Measurements from ENCODE around the gene ATP2B1. TPM values are rescaled to one million over a fixed set of nuclear protein-coding genes. Genes with fewer than 3 reads are reported as not detected.

ATP2B1 gene
- total RNA-seq, 2 donors from 2014 or later: 16.4 to 80.3 TPM

- Histone ChIP-seq H3K4me1 (replicated peaks) (no peaks in the 10 kb centered on the region), H3K9me3 (no peaks in the 10 kb centered on the region), H3K36me3 (no peaks in the 10 kb centered on the region), H3K27ac (no peak overlapping the region), H3K4me3 (no peak overlapping the region), H3K27me3 (replicated peaks; ENCODE audit: insufficient read depth) (no peaks in the 10 kb centered on the region)
- intact Hi-C loops (cut with DNase I): no loop called here
- DNase-seq (ENCODE audit: low spot score): no peak
- 95% methylated on average over 3 of the region's 3 CpGs for WGBS
- TF ChIP-seq POLR2AphosphoS5 (IDR thresholded peaks at IDR 0.05): no peak
- TF ChIP-seq CTCF (IDR thresholded peaks at IDR 0.05): no peak
- no peak for TF ChIP-seq POLR2A (IDR thresholded peaks at IDR 0.05)
Observed at GRCh38 chr12:89689306-89689705, 19.3 kb downstream of the ATP2B1 start.

- H3K4me1 ChIP-seq (replicated peaks): no peaks in the 10 kb centered on the region
- intact Hi-C loops (cut with DNase I): no loop called here
- WGBS: 91% methylated on average over 2 of the region's 2 CpGs
Observed at GRCh38 chr12:89686311-89686710, 22.3 kb downstream of the ATP2B1 start.

GRCh38 chr12:89685363-89685972 lies 23.2 kb downstream of the ATP2B1 start:
- Histone ChIP-seq H3K27ac (no peak overlapping the region), H3K4me3 (no peak overlapping the region), H3K4me1 (replicated peaks) (no peaks in the 10 kb centered on the region), H3K27me3 (replicated peaks; ENCODE audit: insufficient read depth) (no peaks in the 10 kb centered on the region), H3K9me3 (no peaks in the 10 kb centered on the region), H3K36me3 (no peaks in the 10 kb centered on the region)
- no peak for DNase-seq (ENCODE audit: low spot score)
- TF ChIP-seq POLR2AphosphoS5 (IDR thresholded peaks at IDR 0.05): no peak
- intact Hi-C loops (cut with DNase I): no loop called here

More at GRCh38 chr12:89686311-89686710, 22.3 kb downstream of the ATP2B1 start:
- TF ChIP-seq POLR2A (IDR thresholded peaks at IDR 0.05) (no peak), CTCF (IDR thresholded peaks at IDR 0.05) (no peak), POLR2AphosphoS5 (IDR thresholded peaks at IDR 0.05) (no peak)
- Histone ChIP-seq H3K27ac (no peak overlapping the region), H3K9me3 (no peaks in the 10 kb centered on the region), H3K36me3 (no peaks in the 10 kb centered on the region), H3K4me3 (no peak overlapping the region), H3K27me3 (replicated peaks; ENCODE audit: insufficient read depth) (no peaks in the 10 kb centered on the region)
- DNase-seq (ENCODE audit: low spot score): no peak

DNA sequence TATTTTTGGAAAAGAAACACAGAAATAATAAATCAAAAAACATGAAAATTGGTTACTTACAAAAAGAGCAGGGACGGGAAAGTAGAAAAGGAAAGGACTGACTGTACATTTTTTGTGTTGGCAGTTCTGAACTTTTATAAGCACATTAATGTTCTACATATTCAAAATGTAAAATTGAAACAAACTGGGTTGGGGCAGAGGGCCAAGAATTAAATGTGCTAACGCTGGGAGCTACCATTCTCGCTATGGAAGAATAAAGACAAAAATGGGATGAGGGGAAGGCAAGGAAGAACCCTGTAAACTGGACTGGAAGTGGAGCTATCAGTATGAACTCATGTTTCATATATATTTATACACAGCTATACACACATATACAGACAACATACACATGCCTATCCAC lies 24.5 kb downstream of the ATP2B1 start:
- Histone ChIP-seq H3K27ac (no peak overlapping the region), H3K27me3 (replicated peaks; ENCODE audit: insufficient read depth) (no peaks in the 10 kb centered on the region), H3K36me3 (no peaks in the 10 kb centered on the region), H3K4me1 (replicated peaks) (no peaks in the 10 kb centered on the region), H3K9me3 (no peaks in the 10 kb centered on the region), H3K4me3 (no peak overlapping the region)
- intact Hi-C loops (cut with DNase I): no loop called here
- TF ChIP-seq POLR2A (IDR thresholded peaks at IDR 0.05) (no peak), POLR2AphosphoS5 (IDR thresholded peaks at IDR 0.05) (no peak), CTCF (IDR thresholded peaks at IDR 0.05) (no peak)
- no peak for DNase-seq (ENCODE audit: low spot score)
- 71% methylated on average over 3 of the region's 3 CpGs for WGBS

- H3K36me3 ChIP-seq: no peaks in the 10 kb centered on the region
- H3K9me3 ChIP-seq: no peaks in the 10 kb centered on the region
- H3K27me3 ChIP-seq (replicated peaks; ENCODE audit: insufficient read depth): no peaks in the 10 kb centered on the region
- TF ChIP-seq POLR2A (IDR thresholded peaks at IDR 0.05): no peak
- no peak for TF ChIP-seq CTCF (IDR thresholded peaks at IDR 0.05)
- WGBS: 97% methylated on average over 3 of the region's 3 CpGs
- intact Hi-C loops (cut with DNase I): no loop called here
- no peak for DNase-seq (ENCODE audit: low spot score)
- H3K27ac ChIP-seq: no peak overlapping the region
- no peaks in the 10 kb centered on the region for H3K4me1 ChIP-seq (replicated peaks)
- no peak overlapping the region for H3K4me3 ChIP-seq
Observed at GRCh38 chr12:89682284-89682683, 26.4 kb downstream of the ATP2B1 start.
